HG03565 (cell line): ENCODE data around the gene SYNDIG1.

Experiments
- ATAC-seq: cut with Tn5 transposase; IDR thresholded peaks from one replicate; pipeline ENCODE4 v1.9.1; 2021; ENCODE audit warnings: mild to moderate bottlenecking, moderate library complexity; ENCODE audit not compliant: unreplicated experiment

The SYNDIG1 gene

GRCh38 chr20:24704899-24705298 is 235.5 kb downstream of the SYNDIG1 start:
- no peak for ATAC-seq

DNA sequence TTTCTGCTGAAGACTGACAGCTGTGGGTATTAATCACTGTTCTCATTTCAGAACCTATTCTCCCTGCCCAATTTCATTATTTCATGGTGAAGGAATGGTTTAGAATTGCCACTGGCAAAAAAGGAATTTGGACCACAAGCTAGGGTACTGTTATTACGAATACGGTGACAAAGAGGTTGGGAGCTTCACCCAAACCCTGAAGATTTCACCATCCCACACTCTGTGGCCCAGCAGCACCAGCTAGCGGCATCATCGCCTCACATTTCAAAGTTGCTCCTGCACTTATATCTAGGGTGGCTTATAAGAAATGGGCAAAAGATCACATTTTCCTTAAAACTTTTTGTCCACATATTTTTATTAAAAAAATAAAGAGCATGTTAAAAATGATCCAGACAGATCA is 236.1 kb downstream of the SYNDIG1 start:
- ATAC-seq: no peak

DNA sequence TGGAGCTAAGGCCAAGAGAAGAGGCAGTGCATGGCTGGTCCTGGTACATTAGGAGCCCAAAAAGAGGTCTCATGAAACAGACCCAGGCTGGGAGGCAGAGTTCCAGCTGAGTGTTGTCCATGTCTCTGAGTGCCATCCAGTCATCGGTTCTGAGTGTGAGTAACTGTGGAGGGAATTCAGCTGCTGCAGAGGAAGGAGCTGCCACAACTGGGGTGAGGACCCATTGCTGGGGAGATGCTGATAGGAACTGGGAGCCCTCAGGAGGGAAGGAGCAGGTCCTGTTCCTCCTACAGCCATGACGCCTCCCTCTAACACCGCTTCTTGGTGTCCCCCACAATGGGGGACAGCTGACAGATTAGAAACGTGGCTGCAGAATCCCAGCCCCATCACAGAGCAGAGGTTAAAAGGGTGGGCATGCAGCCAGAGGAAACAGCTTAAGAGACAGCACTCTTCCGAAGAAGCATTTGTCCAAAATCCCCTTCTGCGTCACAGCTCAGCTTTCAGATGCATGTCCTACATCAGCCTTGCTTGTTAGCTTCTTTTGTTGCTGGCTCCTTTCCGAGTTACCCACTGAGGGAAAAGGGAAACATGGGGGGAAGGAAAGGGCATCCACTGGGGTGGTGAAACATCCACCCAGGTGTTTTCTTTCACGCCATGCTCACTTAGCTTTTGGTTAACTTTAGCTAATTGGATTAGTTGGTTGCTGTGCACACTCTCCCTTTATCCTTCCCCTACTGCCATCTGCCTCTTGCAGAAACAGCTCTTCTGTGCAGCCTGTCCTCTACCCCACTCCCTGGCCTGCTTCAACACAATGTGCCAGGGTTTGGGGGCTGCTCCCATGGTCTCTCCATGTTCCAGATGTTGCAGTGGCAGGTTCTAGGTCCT is 239.2 kb downstream of the SYNDIG1 start:
- ATAC-seq: no peak
